ENCODE data around the gene CRYAB. TPM values are rescaled to one million over a fixed set of nuclear protein-coding genes. Genes with fewer than 3 reads are reported as not detected.

The CRYAB gene
- total RNA-seq, 1 donor from 2014 or later, result not detected

DNA sequence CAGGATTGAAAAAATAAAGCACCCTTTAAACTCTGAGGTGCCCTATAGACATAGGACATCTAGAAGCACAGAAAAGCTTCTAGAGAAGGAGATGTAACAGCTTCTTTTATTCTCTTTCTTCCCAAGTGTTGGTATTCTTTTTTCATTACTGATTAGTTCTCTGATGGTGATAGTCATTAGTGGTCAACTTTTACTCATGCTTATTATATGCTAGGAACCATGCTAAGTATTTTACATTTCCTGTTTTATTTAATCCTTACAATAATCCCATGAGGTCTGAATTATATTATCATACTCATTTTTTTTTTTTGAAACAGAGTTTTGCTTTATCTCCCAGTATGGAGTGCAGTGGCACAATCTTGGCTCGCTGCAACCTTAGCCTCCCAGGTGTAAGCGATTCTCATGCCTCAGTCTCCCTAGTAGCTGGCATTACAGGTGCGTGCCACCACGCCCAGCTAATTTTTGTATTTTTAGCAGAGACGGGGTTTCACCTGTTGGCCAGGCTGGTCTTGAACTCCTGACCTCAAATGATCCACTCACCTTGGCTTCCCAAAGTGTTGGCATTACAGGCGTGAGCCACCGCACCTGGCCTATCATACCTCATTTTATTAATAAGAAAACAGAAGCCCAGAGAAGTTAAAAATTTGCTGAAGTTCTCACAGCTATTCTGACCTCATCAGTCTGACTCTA lies 10.1 kb upstream of the CRYAB start:
- H3K27me3 Mint-ChIP-seq (ENCODE audit: unreplicated experiment), result peaks cover 5% of the 10 kb centered on the region

DNA sequence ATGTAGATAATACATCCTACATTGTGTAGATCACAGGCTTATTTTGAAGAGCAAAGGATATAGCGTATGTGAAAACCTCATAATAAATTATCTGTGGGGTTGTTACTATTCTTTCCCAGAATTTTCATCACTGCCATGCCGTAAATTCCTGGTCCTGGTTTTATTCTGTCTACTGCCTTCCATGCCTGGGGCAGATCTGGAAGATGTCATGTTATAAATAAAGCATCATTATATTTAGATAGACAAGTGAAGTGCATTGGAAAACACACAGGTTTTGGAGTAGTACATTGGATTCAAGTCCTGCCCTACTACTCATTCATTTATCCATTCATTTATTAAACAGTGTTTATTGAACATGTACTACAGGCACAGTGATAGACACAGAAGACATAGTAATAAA lies 9.3 kb upstream of the CRYAB start:
- Mint-ChIP-seq H3K27ac (ENCODE audit: unreplicated experiment) (no peak overlapping the region), H3K27me3 (ENCODE audit: unreplicated experiment) (peaks cover 5% of the 10 kb centered on the region), H3K4me3 (ENCODE audit: unreplicated experiment) (no peak overlapping the region), H3K9me3 (ENCODE audit: unreplicated experiment) (no peaks in the 10 kb centered on the region), H3K4me1 (ENCODE audit: unreplicated experiment) (peaks cover 29% of the 10 kb centered on the region), H3K36me3 (ENCODE audit: low read depth, unreplicated experiment) (peaks cover 3% of the 10 kb centered on the region)
- TF ChIP-seq, protein P1, sequence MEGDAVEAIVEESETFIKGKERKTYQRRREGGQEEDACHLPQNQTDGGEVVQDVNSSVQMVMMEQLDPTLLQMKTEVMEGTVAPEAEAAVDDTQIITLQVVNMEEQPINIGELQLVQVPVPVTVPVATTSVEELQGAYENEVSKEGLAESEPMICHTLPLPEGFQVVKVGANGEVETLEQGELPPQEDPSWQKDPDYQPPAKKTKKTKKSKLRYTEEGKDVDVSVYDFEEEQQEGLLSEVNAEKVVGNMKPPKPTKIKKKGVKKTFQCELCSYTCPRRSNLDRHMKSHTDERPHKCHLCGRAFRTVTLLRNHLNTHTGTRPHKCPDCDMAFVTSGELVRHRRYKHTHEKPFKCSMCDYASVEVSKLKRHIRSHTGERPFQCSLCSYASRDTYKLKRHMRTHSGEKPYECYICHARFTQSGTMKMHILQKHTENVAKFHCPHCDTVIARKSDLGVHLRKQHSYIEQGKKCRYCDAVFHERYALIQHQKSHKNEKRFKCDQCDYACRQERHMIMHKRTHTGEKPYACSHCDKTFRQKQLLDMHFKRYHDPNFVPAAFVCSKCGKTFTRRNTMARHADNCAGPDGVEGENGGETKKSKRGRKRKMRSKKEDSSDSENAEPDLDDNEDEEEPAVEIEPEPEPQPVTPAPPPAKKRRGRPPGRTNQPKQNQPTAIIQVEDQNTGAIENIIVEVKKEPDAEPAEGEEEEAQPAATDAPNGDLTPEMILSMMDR (IDR thresholded peaks at IDR 0.05; ENCODE audit: unreplicated experiment), result no peak
- DNase-seq (ENCODE audit: low spot score), result no peak

More for the DNA sequence above, 10.1 kb upstream of the CRYAB start:
- peaks cover 34% of the 10 kb centered on the region for H3K4me1 Mint-ChIP-seq (ENCODE audit: unreplicated experiment)
- H3K27ac Mint-ChIP-seq (ENCODE audit: unreplicated experiment), result no peak overlapping the region
- H3K4me3 Mint-ChIP-seq (ENCODE audit: unreplicated experiment), result no peak overlapping the region
- TF ChIP-seq, protein P1 (IDR thresholded peaks at IDR 0.05; ENCODE audit: unreplicated experiment), result no peak
- peaks cover 3% of the 10 kb centered on the region for H3K36me3 Mint-ChIP-seq (ENCODE audit: low read depth, unreplicated experiment)
- no peaks in the 10 kb centered on the region for H3K9me3 Mint-ChIP-seq (ENCODE audit: unreplicated experiment)
- no peak for DNase-seq (ENCODE audit: low spot score)

DNA sequence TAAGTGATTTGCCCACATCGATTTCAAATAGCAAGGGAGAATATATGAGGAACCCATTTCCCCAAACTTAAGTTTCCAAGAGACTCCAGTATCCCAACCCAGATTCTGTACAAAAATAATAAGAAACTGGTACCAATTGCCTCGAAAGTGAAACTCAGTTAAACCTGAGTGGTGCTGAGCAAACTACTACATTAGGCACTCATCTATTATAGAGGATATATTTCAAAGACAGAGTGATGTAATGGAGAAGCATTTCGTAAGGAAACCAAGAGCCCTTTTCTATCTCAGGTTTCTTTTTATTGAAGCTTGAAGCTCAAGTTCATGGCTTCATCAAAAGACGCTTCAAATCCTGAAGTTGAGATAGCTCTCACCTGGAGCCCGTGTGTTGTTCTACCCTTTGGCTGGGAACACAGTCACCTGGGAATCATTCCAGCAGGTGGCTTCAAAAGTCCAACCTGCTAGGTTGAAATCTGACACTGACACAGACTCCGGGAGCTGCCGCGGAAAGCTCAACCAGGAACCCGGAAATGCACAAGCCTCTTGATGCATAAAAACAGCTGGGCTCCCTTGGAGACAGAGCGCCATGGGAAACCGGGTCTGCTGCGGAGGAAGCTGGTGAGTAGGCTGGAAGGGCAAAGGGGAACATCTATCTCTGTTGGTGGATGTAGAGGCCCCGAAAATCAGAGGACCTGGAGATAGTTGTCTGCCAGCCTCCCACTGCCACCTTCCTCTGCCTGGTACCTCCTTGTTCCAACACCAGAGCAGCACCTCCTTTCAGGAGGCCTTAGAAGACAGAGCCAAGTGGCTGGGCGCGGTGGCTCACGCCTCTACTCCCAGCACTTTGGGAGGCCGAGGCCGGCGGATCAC lies 7.1 kb upstream of the CRYAB start, which contains the start of gene C11orf52:
C11orf52 (plus strand) TSS at position 524 of the 867 bp plus-strand sequence; CDS start at position 584, 60 bp downstream.
- peak; percentile 55 for DNase-seq (ENCODE audit: low spot score)
- Mint-ChIP-seq H3K4me3 (ENCODE audit: unreplicated experiment) (no peak within 1 kb of the TSS), H3K4me1 (ENCODE audit: unreplicated experiment) (peaks cover 19% of the 10 kb centered on the region)

DNA sequence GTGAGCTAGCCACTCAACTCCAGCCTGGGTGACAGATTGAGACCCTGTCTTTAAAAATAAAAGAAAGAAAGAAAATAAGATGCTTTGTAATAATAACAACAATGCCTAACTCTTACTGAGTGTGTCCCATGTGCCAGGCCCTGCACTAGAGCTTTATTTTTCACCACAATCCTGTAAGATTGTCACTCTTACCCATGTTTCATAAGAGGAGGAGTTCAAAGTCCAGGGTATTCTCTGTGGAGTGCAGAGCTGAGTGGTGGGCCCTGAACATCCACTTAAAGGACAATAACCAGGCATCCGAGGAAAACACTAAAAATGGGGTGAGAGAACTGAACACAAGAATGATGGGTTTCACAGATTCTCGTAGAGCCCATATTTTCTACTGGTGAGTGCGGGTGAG lies 6.2 kb upstream of the CRYAB start:
- no peaks in the 10 kb centered on the region for H3K36me3 Mint-ChIP-seq (ENCODE audit: low read depth, unreplicated experiment)
- peak overlapping the region; percentile 20 for H3K27ac Mint-ChIP-seq (ENCODE audit: unreplicated experiment)
- H3K4me3 Mint-ChIP-seq (ENCODE audit: unreplicated experiment), result no peak overlapping the region
- no peaks in the 10 kb centered on the region for H3K9me3 Mint-ChIP-seq (ENCODE audit: unreplicated experiment)
- peaks cover 13% of the 10 kb centered on the region for H3K4me1 Mint-ChIP-seq (ENCODE audit: unreplicated experiment)
- TF ChIP-seq, protein P1 (IDR thresholded peaks at IDR 0.05; ENCODE audit: unreplicated experiment), result no peak
- no peak for DNase-seq (ENCODE audit: low spot score)
- H3K27me3 Mint-ChIP-seq (ENCODE audit: unreplicated experiment), result no peaks in the 10 kb centered on the region

More for the DNA sequence above, 7.1 kb upstream of the CRYAB start, which contains the start of gene C11orf52:
- Mint-ChIP-seq H3K27ac (ENCODE audit: unreplicated experiment) (peak within 1 kb of the TSS; percentile 92), H3K9me3 (ENCODE audit: unreplicated experiment) (no peaks in the 10 kb centered on the region), H3K36me3 (ENCODE audit: low read depth, unreplicated experiment) (no peaks in the 10 kb centered on the region), H3K27me3 (ENCODE audit: unreplicated experiment) (no peaks in the 10 kb centered on the region)
- TF ChIP-seq, protein P1 (IDR thresholded peaks at IDR 0.05; ENCODE audit: unreplicated experiment), result no peak

All from endothelial cell (in vitro differentiated cells).